NCI-H1694 treated with DMSO at 0.1 percent for 48 hours (cell line): ENCODE results near the gene MYO1C.
"Not testable (repeated sequence)": the region's sequence is repeated elsewhere in the genome, so short reads cannot be mapped to it uniquely, and the experiment has no call there.

Experiments
- DNase-seq: peaks from one replicate; lab custom pipeline; 2025; lab: John Stamatoyannopoulos, UW

MYO1C gene

GRCh38 chr17:1462164-1463112 is 30.0 kb downstream of the MYO1C start:
- DNase-seq: no peak

GRCh38 chr17:1461198-1461944 is 31.1 kb downstream of the MYO1C start:
- DNase-seq: no peak

GRCh38 chr17:1460233-1460632 is 32.3 kb downstream of the MYO1C start:
- DNase-seq: no peak

GRCh38 chr17:1455797-1456599 is 36.5 kb downstream of the MYO1C start, which contains the start of gene CRK:
Gene CRK, minus strand, starts transcription at chr17:1456232. Its CDS starts 115 bp downstream, at chr17:1456117.
- peak; percentile 92 for DNase-seq

GRCh38 chr17:1455291-1455796 is 37.1 kb downstream of the MYO1C start:
- DNase-seq: peak; percentile 24

- DNase-seq: no peak
Measured at GRCh38 chr17:1454541-1454940, 37.9 kb downstream of the MYO1C start.

- not testable (repeated sequence) for DNase-seq
Measured at GRCh38 chr17:1453694-1454093, 38.8 kb downstream of the MYO1C start.

- DNase-seq: no peak
Measured at GRCh38 chr17:1452836-1453235, 39.6 kb downstream of the MYO1C start.

GRCh38 chr17:1450261-1450660 is 42.2 kb downstream of the MYO1C start:
- DNase-seq: not testable (repeated sequence)

- no peak for DNase-seq
Measured at GRCh38 chr17:1449412-1449967, 43.0 kb downstream of the MYO1C start.

- DNase-seq: no peak
Measured at GRCh38 chr17:1447052-1447451, 45.4 kb downstream of the MYO1C start.

GRCh38 chr17:1446201-1446600 is 46.3 kb downstream of the MYO1C start:
- DNase-seq: no peak

GRCh38 chr17:1445695-1446094 is 46.8 kb downstream of the MYO1C start:
- not testable (repeated sequence) for DNase-seq

GRCh38 chr17:1442721-1443120 is 49.8 kb downstream of the MYO1C start:
- DNase-seq: not testable (repeated sequence)

- DNase-seq: no peak
Measured at GRCh38 chr17:1442187-1442586, 50.3 kb downstream of the MYO1C start.

GRCh38 chr17:1440921-1441320 is 51.6 kb downstream of the MYO1C start:
- DNase-seq: no peak

GRCh38 chr17:1438593-1439083 is 53.8 kb downstream of the MYO1C start:
- DNase-seq: no peak

GRCh38 chr17:1435326-1435725 is 57.2 kb downstream of the MYO1C start:
- DNase-seq: no peak

- no peak for DNase-seq
Measured at GRCh38 chr17:1434150-1434549, 58.3 kb downstream of the MYO1C start.

- no peak for DNase-seq
Measured at GRCh38 chr17:1431631-1432104, 60.8 kb downstream of the MYO1C start.
